SU-DHL-6 (cell line): ENCODE measurements around the gene SLC2A6.

Experiments used
- H2AFZ ChIP-seq: fragments of 200-600 bp; sonication (generic); 2 replicates; pipeline ENCODE4 v1.6.1; 2014; ENCODE audit warnings: low read depth, mild to moderate bottlenecking, moderate library complexity, mixed read lengths, antibody characterized with exemption, low read length; ENCODE audit not compliant: severe bottlenecking
- H3F3A ChIP-seq: fragments of 200-600 bp; shearing (Covaris generic); 2 replicates; pipeline ENCODE4 v1.6.0; 2016; ENCODE audit warnings: antibody characterized with exemption, mild to moderate bottlenecking; ENCODE audit not compliant: insufficient read depth
- H3K27ac ChIP-seq: fragments of 200-600 bp; sonication (generic); 2 replicates; pipeline ENCODE4 v1.5.1; 2016; ENCODE audit warnings: low read depth, mild to moderate bottlenecking, low read length, moderate library complexity, mixed read lengths
- H3K27me3 ChIP-seq: fragments of 200-600 bp; sonication (generic), shearing (Covaris generic); 2 replicates; pipeline ENCODE4 v1.6.0; 2014; ENCODE audit warnings: mild to moderate bottlenecking, low read length
- H3K36me3 ChIP-seq: fragments of 200-600 bp; sonication (generic); 2 replicates; pipeline ENCODE4 v1.6.1; 2014; ENCODE audit warnings: mild to moderate bottlenecking, low read length, mixed read lengths
- H3K4me2 ChIP-seq: fragments of 300-600, 200-600 bp; shearing (Covaris generic), sonication (generic); 2 replicates; pipeline ENCODE4 v1.6.0; 2014; ENCODE audit warnings: low read length, low read depth, mild to moderate bottlenecking; ENCODE audit not compliant: poor library complexity, severe bottlenecking
- H3K4me3 ChIP-seq: fragments of 200-600 bp; sonication (generic); 2 replicates; pipeline ENCODE4 v1.5.1; 2014; ENCODE audit warnings: antibody characterized with exemption, low read length, mild to moderate bottlenecking, mixed read lengths; ENCODE audit not compliant: insufficient read depth, poor library complexity, severe bottlenecking
- H3K79me2 ChIP-seq: fragments of 200-600 bp; sonication (generic); 2 replicates; pipeline ENCODE4 v1.6.1; 2014; ENCODE audit warnings: mild to moderate bottlenecking, low read length, moderate library complexity; ENCODE audit not compliant: insufficient read depth
- H3K9ac ChIP-seq: fragments of 200-600 bp; sonication (generic); 2 replicates; pipeline ENCODE4 v1.7.0; 2014; ENCODE audit warnings: mild to moderate bottlenecking, low read length
- H3K9me2 ChIP-seq: fragments of 200-600 bp; sonication (generic); replicated peaks from 2 replicates; pipeline ENCODE4 v1.6.1; 2014; ENCODE audit warnings: low read length; ENCODE audit not compliant: insufficient read depth
- H3K9me3 ChIP-seq: fragments of 200-600 bp; sonication (generic); 2 replicates; pipeline ENCODE4 v1.6.1; 2014; ENCODE audit warnings: low read length, mixed read lengths; ENCODE audit not compliant: insufficient read depth
- H4K20me1 ChIP-seq: fragments of 200-600 bp; sonication (generic); 2 replicates; pipeline ENCODE4 v1.6.1; 2014; ENCODE audit warnings: low read depth, mild to moderate bottlenecking, antibody characterized with exemption, low read length, moderate library complexity, mixed read lengths
- EZH2phosphoT487 ChIP-seq: fragments of 200-600 bp; sonication (generic), shearing (Covaris generic); conservative IDR thresholded peaks from 2 replicates; pipeline ENCODE4 v1.6.1; 2018; ENCODE audit warnings: mild to moderate bottlenecking, antibody characterized with exemption, low read length, moderate library complexity, mixed read lengths
- TF ChIP-seq, protein P1 (sequence below): fragments of 200-600 bp; sonication (generic); IDR thresholded peaks from one replicate; pipeline ENCODE4 v1.5.1; 2017; ENCODE audit warnings: antibody characterized with exemption, mild to moderate bottlenecking, low read length, moderate library complexity; ENCODE audit not compliant: insufficient read depth, poor library complexity, severe bottlenecking

Gene SLC2A6, protein sequence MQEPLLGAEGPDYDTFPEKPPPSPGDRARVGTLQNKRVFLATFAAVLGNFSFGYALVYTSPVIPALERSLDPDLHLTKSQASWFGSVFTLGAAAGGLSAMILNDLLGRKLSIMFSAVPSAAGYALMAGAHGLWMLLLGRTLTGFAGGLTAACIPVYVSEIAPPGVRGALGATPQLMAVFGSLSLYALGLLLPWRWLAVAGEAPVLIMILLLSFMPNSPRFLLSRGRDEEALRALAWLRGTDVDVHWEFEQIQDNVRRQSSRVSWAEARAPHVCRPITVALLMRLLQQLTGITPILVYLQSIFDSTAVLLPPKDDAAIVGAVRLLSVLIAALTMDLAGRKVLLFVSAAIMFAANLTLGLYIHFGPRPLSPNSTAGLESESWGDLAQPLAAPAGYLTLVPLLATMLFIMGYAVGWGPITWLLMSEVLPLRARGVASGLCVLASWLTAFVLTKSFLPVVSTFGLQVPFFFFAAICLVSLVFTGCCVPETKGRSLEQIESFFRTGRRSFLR

DNA sequence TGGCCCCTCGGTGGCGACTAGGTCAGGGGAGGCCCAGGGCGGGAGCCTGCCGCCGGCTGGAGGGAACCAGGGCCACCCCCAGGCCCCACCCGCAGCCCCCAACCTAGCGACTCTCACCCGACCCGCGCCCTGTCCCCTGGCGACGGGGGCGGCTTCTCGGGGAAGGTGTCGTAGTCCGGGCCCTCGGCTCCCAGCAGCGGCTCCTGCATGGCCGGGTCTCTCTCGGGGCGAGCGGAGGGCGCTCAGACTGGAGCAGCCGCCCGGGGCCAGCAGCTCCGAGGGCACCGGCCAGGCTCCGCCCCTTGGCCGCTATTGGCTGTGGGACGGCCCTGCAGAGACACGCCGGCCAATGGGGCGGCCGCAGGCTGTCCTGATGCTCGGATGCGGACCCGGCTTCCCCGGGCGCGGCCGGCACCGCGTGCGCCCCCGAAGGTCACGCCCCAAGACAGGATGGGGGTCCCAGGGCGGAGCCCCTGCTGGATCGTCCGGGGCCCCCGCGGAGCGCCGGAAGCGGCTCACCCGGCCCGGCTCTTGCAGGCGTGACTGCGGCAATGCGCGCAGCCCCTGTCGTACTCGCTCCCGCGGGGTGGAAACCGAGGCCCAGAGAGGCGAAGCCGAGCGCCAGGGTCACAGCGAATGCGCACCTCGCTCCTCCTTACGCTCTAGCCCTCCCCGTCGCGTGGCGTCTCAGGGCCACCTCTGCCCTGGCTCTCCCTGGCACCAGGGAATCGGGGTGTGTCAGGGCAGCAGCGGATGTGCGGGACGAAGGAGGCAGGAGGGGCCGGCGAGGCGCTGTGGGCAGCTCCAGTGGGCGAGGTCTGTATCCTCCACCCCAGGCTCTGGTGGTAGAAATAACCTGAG, at the start of gene SLC2A6:
SLC2A6 (minus strand) TSS at position 249 of the 861 bp plus-strand sequence; CDS start at position 209, 40 bp downstream.
- Histone ChIP-seq H3K4me3 (peak within 1 kb of the TSS; percentile 55), H3K79me2 (peaks cover 7% of the 10 kb centered on the region; the same call in 1 of the 2 replicates), H4K20me1 (no peaks in the 10 kb centered on the region), H3K27me3 (no peaks in the 10 kb centered on the region), H3K9me2 (no peaks in the 10 kb centered on the region), H3K4me2 (peak within 1 kb of the TSS; percentile 75), H3K9ac (peak within 1 kb of the TSS; percentile 97), H3F3A (peaks cover 5% of the 10 kb centered on the region), H3K27ac (peak within 1 kb of the TSS; percentile 88), H3K9me3 (no peaks in the 10 kb centered on the region), H3K36me3 (no peaks in the 10 kb centered on the region), H2AFZ (peak within 1 kb of the TSS; percentile 80)
- TF ChIP-seq, protein P1, sequence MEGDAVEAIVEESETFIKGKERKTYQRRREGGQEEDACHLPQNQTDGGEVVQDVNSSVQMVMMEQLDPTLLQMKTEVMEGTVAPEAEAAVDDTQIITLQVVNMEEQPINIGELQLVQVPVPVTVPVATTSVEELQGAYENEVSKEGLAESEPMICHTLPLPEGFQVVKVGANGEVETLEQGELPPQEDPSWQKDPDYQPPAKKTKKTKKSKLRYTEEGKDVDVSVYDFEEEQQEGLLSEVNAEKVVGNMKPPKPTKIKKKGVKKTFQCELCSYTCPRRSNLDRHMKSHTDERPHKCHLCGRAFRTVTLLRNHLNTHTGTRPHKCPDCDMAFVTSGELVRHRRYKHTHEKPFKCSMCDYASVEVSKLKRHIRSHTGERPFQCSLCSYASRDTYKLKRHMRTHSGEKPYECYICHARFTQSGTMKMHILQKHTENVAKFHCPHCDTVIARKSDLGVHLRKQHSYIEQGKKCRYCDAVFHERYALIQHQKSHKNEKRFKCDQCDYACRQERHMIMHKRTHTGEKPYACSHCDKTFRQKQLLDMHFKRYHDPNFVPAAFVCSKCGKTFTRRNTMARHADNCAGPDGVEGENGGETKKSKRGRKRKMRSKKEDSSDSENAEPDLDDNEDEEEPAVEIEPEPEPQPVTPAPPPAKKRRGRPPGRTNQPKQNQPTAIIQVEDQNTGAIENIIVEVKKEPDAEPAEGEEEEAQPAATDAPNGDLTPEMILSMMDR = no peak
- TF ChIP-seq EZH2phosphoT487 = no peak

DNA sequence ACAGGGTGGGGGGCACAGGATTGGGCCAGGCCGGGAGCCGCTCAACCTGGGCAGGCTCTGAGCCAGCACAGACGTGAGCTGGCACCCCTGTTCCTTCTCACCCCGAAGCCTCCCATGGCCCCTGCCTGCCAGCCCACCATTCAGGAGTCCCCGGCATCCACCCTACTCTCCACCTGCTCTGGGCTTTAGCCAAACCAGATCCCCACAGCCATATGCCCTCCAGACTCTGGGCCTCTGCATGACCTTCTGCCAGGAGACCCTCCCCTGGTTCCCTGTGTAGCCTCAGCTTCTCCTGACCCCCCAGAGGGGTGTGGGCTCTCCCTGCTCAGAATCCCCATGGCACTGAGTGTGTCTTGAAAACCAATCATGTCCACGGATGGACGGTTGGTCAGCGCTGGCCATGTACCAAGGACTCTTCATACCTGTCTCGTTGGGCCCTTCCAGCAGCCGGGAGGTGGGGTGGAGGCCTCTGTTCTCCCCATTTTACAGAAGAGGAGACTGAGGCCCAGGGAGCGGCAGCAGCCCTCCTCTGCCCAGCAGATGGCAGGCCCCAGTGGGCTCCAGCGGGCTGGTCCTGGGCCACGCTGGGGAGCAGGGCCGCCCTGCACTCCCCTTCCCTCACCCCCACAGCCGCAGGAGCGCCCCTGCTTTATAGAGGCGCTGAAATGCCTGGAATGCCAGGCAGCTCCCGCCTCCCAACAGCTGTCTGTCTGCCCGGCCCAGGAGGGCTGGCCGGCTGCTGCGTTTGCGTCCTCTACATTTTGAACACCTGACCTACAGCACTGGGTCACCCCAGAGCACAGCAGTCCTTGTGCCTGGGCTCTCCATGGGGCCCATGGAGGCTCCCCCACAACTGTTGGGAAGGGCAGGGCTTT, 49.3 kb upstream of the SLC2A6 start:
- Histone ChIP-seq H3K9me3 (no peaks in the 10 kb centered on the region), H4K20me1 (no peaks in the 10 kb centered on the region), H3K36me3 (no peaks in the 10 kb centered on the region), H3K4me2 (no peak overlapping the region), H3K9me2 (no peaks in the 10 kb centered on the region), H3K9ac (no peak overlapping the region), H3K4me3 (no peak overlapping the region), H2AFZ (no peak overlapping the region), H3K27ac (no peak overlapping the region), H3F3A (no peaks in the 10 kb centered on the region), H3K27me3 (no peaks in the 10 kb centered on the region), H3K79me2 (no peaks in the 10 kb centered on the region)
- TF ChIP-seq EZH2phosphoT487 = no peak
- TF ChIP-seq, protein P1 = no peak

DNA sequence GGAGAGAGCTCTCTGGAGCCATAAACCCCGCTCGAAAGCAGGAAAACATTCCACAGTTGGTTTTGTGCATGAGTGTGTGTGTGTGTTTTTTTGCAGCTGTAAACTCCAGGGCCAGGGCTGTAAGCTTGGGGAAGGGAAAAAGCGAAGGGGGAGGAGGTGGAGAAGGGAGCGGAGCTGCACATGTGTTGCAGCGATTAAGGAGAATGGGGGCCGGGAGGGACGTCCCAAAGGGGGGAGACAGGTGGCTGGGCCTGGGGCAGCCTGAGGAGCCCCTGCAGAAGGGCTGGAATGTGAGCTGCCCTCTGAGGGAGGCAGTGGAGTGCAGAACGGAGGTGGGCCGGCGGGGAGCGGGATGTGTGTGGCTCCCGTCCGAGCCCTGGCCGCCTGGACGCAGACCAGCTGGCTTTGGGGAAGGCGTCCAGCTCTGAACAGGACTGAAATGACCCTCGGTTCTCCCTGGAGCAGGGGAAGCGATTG, 48.6 kb upstream of the SLC2A6 start:
- Histone ChIP-seq H3K9ac (no peak overlapping the region), H3K9me3 (no peaks in the 10 kb centered on the region), H3K27me3 (no peaks in the 10 kb centered on the region), H3K36me3 (no peaks in the 10 kb centered on the region), H4K20me1 (no peaks in the 10 kb centered on the region), H3K9me2 (no peaks in the 10 kb centered on the region), H3K4me2 (no peak overlapping the region), H3K27ac (no peak overlapping the region), H3K79me2 (no peaks in the 10 kb centered on the region), H2AFZ (no peak overlapping the region), H3F3A (no peaks in the 10 kb centered on the region), H3K4me3 (no peak overlapping the region)
- no peak for TF ChIP-seq EZH2phosphoT487
- TF ChIP-seq, protein P1 = no peak
